ENCODE data around the gene RFX2.

- TF ChIP-seq POLR2AphosphoS5 (IDR thresholded peaks at IDR 0.05): no peak
- TF ChIP-seq, protein P1, sequence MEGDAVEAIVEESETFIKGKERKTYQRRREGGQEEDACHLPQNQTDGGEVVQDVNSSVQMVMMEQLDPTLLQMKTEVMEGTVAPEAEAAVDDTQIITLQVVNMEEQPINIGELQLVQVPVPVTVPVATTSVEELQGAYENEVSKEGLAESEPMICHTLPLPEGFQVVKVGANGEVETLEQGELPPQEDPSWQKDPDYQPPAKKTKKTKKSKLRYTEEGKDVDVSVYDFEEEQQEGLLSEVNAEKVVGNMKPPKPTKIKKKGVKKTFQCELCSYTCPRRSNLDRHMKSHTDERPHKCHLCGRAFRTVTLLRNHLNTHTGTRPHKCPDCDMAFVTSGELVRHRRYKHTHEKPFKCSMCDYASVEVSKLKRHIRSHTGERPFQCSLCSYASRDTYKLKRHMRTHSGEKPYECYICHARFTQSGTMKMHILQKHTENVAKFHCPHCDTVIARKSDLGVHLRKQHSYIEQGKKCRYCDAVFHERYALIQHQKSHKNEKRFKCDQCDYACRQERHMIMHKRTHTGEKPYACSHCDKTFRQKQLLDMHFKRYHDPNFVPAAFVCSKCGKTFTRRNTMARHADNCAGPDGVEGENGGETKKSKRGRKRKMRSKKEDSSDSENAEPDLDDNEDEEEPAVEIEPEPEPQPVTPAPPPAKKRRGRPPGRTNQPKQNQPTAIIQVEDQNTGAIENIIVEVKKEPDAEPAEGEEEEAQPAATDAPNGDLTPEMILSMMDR (IDR thresholded peaks at IDR 0.05): no peak
- no peak for TF ChIP-seq POLR2A (IDR thresholded peaks at IDR 0.05)
Observed at GRCh38 chr19:5960005-5961001, 150.0 kb downstream of the RFX2 start.

All from breast epithelium (tissue), 3 donors.